WTC11 (cell line): ENCODE measurements around the gene RNF208. TPM values are rescaled to one million over a fixed set of nuclear protein-coding genes. Genes with fewer than 3 reads are reported as not detected.

Experiments used
- ATAC-seq: fragments of 200-7000 bp; cut with Tn5 transposase; 2 replicates; pipeline ENCODE4 v1.10.0; 2021; ENCODE audit warnings: mild to moderate bottlenecking, moderate library complexity
- CTCF ChIA-PET: fragments of 300-600 bp; sonication (Branson Sonifier 250); formaldehyde crosslinking; loops from one replicate; lab custom pipeline; 2021; ENCODE audit warnings: antibody characterized with exemption; lab: Charles Lee
- POLR2A ChIA-PET: fragments of 350-600 bp; sonication (Branson Sonifier 250); formaldehyde crosslinking; loops from one replicate; lab custom pipeline; 2021; ENCODE audit warnings: antibody characterized with exemption; lab: Charles Lee
- DNase-seq: peaks from one replicate; pipeline ENCODE4 v3.0.0; 2021; ENCODE audit warnings: low spot score
- H3K27ac Mint-ChIP-seq: 2 replicates; pipeline ENCODE4 v1.8.0; 2021; ENCODE audit warnings: mixed read lengths
- H3K27me3 Mint-ChIP-seq: 2 replicates; pipeline ENCODE4 v1.8.0; 2021; ENCODE audit warnings: low read depth, mild to moderate bottlenecking, moderate library complexity, mixed read lengths
- H3K36me3 Mint-ChIP-seq: 2 replicates; pipeline ENCODE4 v1.8.0; 2021; ENCODE audit warnings: mixed read lengths
- H3K4me1 Mint-ChIP-seq: 2 replicates; pipeline ENCODE4 v1.8.0; 2022; ENCODE audit warnings: mixed read lengths
- H3K4me3 Mint-ChIP-seq: 2 replicates; pipeline ENCODE4 v1.8.0; 2021; ENCODE audit warnings: mild to moderate bottlenecking, moderate library complexity, mixed read lengths
- H3K9me3 Mint-ChIP-seq: 2 replicates; pipeline ENCODE4 v1.8.0; 2021; ENCODE audit warnings: mixed read lengths
- E2F4 ChIP-seq: sonication (generic); formaldehyde crosslinking; IDR thresholded peaks from 2 replicates; pipeline ENCODE4 v1.8.1; 2022; ENCODE audit warnings: low read depth, mild to moderate bottlenecking, moderate library complexity, missing genetic modification reagents, borderline replicate concordance
- EMX1 ChIP-seq: fragments of 250-450 bp; sonication (Bioruptor Pico); IDR thresholded peaks from 2 replicates; pipeline ENCODE4 v1.8.0; 2021; ENCODE audit warnings: mild to moderate bottlenecking
- ESRRA ChIP-seq: sonication (generic); formaldehyde crosslinking; IDR thresholded peaks from 2 replicates; pipeline ENCODE4 v1.8.1; 2022; ENCODE audit warnings: mild to moderate bottlenecking, missing genetic modification reagents, borderline replicate concordance
- FOXP1 ChIP-seq: sonication (generic); formaldehyde crosslinking; IDR thresholded peaks from 2 replicates; pipeline ENCODE4 v1.8.0; 2022; ENCODE audit warnings: missing genetic modification reagents, mild to moderate bottlenecking, moderate library complexity, borderline replicate concordance
- FOXP4 ChIP-seq: sonication (generic); formaldehyde crosslinking; IDR thresholded peaks from 2 replicates; pipeline ENCODE4 v1.8.0; 2022; ENCODE audit warnings: mild to moderate bottlenecking, missing genetic modification reagents
- GABPB1 ChIP-seq: sonication (generic); formaldehyde crosslinking; IDR thresholded peaks from 2 replicates; pipeline ENCODE4 v1.8.1; 2023; ENCODE audit warnings: mild to moderate bottlenecking, missing genetic modification reagents
- GTF2I ChIP-seq: fragments of 250-450 bp; sonication (Bioruptor Pico); conservative IDR thresholded peaks from 2 replicates; pipeline ENCODE4 v1.4.0; 2021; ENCODE audit warnings: mild to moderate bottlenecking
- MAX ChIP-seq: sonication (generic); formaldehyde crosslinking; IDR thresholded peaks from 2 replicates; pipeline ENCODE4 v1.8.0; 2022; ENCODE audit warnings: mild to moderate bottlenecking, missing genetic modification reagents
- MYBL2 ChIP-seq: sonication (generic); formaldehyde crosslinking; IDR thresholded peaks from 2 replicates; pipeline ENCODE4 v1.8.1; 2023; ENCODE audit warnings: mild to moderate bottlenecking, moderate library complexity, missing genetic modification reagents
- PREB ChIP-seq: sonication (generic); formaldehyde crosslinking; IDR thresholded peaks from 2 replicates; pipeline ENCODE4 v1.8.1; 2022; ENCODE audit warnings: mild to moderate bottlenecking, missing genetic modification reagents, moderate library complexity, borderline replicate concordance
- PRRX2 ChIP-seq: fragments of 250-450 bp; sonication (Bioruptor Pico); IDR thresholded peaks from 2 replicates; pipeline ENCODE4 v1.8.0; 2021; ENCODE audit warnings: mild to moderate bottlenecking
- TEAD4 ChIP-seq: sonication (generic); formaldehyde crosslinking; IDR thresholded peaks from 2 replicates; pipeline ENCODE4 v1.8.0; 2022; ENCODE audit warnings: mild to moderate bottlenecking, missing genetic modification reagents
- ZBTB43 ChIP-seq: sonication (generic); formaldehyde crosslinking; IDR thresholded peaks from 2 replicates; pipeline ENCODE4 v1.8.1; 2023; ENCODE audit warnings: mild to moderate bottlenecking, missing genetic modification reagents
- ZNF138 ChIP-seq: sonication (generic); formaldehyde crosslinking; conservative IDR thresholded peaks from 2 replicates; pipeline ENCODE4 v1.8.1; 2022; ENCODE audit warnings: mild to moderate bottlenecking, moderate library complexity, missing genetic modification reagents
- ZNF263 ChIP-seq: sonication (generic); formaldehyde crosslinking; IDR thresholded peaks from 2 replicates; pipeline ENCODE4 v1.8.1; 2022; ENCODE audit warnings: low read depth, mild to moderate bottlenecking, moderate library complexity, missing genetic modification reagents
- ZNF416 ChIP-seq: fragments of 250-450 bp; sonication (Bioruptor Pico); IDR thresholded peaks from 2 replicates; pipeline ENCODE4 v1.9.0; 2021; ENCODE audit warnings: mild to moderate bottlenecking, inconsistent platforms
- ZNF423 ChIP-seq: fragments of 250-450 bp; sonication (Bioruptor Pico); IDR thresholded peaks from 2 replicates; pipeline ENCODE4 v2.1.2; 2022; ENCODE audit warnings: mild to moderate bottlenecking, moderate library complexity
- total RNA-seq: library from RNA; stranded (reverse); gene quantifications from 3 replicates; pipeline ENCODE4 v1.2.3, GENCODE V29; 2021
- TF ChIP-seq, protein P1 (sequence below): fragments of 250-450 bp; sonication (Bioruptor Pico); conservative IDR thresholded peaks from 2 replicates; pipeline ENCODE4 v1.9.0; 2021; ENCODE audit warnings: mild to moderate bottlenecking

RNF208 gene
- total RNA-seq, 1 experiment from 2014 or later = 14.8 TPM

GRCh38 chr9:137228506-137228967 lies 6.5 kb upstream of the RNF208 start:
- ATAC-seq = no peak
- H3K9me3 Mint-ChIP-seq = no peaks in the 10 kb centered on the region
- 0 out of 2 replicates have a peak, but pooled peaks have one; percentile 20 for TF ChIP-seq E2F4 (CRISPR knock-in tag)
- TF ChIP-seq ZNF423 = no peak
- no peak for TF ChIP-seq ZBTB43 (CRISPR knock-in tag)
- no peak for TF ChIP-seq ZNF263
- 0 out of 2 replicates have a peak, but pooled peaks have one; percentile 19 for TF ChIP-seq FOXP1 (CRISPR knock-in tag)
- TF ChIP-seq, all 79 proteins: peak for 2
- ChIA-PET POLR2A (no interaction called here), CTCF (interaction anchor here (1.5 to 8.9 kb wide), 11 partner anchors 7 to 193 kb away, joined by 5 to 143 read pairs (median 11); partner anchors contain the start of genes ANAPC2, MAN1B1, SAPCD2 and SSNA1)
- H3K27ac Mint-ChIP-seq = no peak overlapping the region
- no peaks in the 10 kb centered on the region for H3K36me3 Mint-ChIP-seq
- H3K4me1 Mint-ChIP-seq = peaks cover 3% of the 10 kb centered on the region
- no peak for DNase-seq
- H3K4me3 Mint-ChIP-seq = no peak overlapping the region
- no peaks in the 10 kb centered on the region for H3K27me3 Mint-ChIP-seq

GRCh38 chr9:137227853-137228505 lies 5.9 kb upstream of the RNF208 start:
- H3K4me3 Mint-ChIP-seq = peak overlapping the region; percentile 53
- H3K9me3 Mint-ChIP-seq = no peaks in the 10 kb centered on the region
- ATAC-seq = no peak

More at GRCh38 chr9:137227853-137228505, 5.9 kb upstream of the RNF208 start:
- peaks cover 3% of the 10 kb centered on the region for H3K4me1 Mint-ChIP-seq
- DNase-seq = no peak
- POLR2A ChIA-PET = interaction anchor here (1.0 kb wide), 2 partner anchors 13 to 27 kb away, joined by 3 to 4 read pairs; partner anchors contain the start of genes TPRN and TUBB4B
- CTCF ChIA-PET = interaction anchor here (0.7 to 8.9 kb wide), 33 partner anchors 8 to 280 kb away, joined by 3 to 143 read pairs (median 6); partner anchors contain the start of genes ANAPC2, EXD3, LRRC26 and MAN1B1
- no peak overlapping the region for H3K27ac Mint-ChIP-seq
- no peaks in the 10 kb centered on the region for H3K36me3 Mint-ChIP-seq
- no peak for TF ChIP-seq MYBL2 (CRISPR knock-in tag)
- no peak for TF ChIP-seq PREB (CRISPR knock-in tag)
- no peak for TF ChIP-seq GTF2I (CRISPR knock-in tag)
- no peak for TF ChIP-seq ESRRA (CRISPR knock-in tag)
- TF ChIP-seq FOXP4 = no peak
- TF ChIP-seq ZNF138 (CRISPR knock-in tag) = no peak
- no peak for TF ChIP-seq TEAD4
- TF ChIP-seq ZNF416 (CRISPR knock-in tag) = no peak
- no peak for TF ChIP-seq MAX (CRISPR knock-in tag)
- TF ChIP-seq, protein P1, sequence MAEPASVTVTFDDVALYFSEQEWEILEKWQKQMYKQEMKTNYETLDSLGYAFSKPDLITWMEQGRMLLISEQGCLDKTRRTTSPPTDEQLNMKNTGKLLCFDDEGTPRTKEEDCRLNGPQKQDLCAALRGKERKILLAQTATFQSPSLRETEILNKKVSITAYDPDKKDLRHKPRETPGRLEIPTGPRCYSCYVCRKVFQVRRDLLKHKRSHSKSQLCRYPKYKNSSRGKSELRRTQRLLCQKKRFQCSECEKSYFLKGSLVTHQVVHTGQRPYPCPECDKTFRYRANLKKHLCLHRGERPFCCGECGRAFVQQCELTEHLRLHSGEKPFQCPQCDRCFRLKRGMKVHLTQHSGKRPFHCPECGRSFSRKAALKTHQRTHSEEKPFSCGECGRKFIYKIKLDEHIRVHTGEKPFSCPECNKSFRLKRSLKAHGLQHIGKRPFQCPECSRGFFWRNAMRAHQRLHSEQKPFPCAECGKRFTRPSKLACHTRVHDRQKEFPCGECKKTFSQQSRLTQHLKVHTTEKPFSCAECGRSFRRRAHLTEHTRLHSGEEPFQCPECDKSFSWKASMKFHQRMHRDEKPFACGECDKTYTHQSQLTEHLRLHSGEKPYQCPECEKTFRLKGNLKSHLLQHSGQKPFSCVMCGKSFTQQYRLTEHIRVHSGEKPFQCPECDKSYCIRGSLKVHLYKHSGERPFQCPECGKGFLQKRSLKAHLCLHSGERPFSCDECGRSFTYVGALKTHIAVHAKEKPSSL (CRISPR knock-in tag) = no peak
- TF ChIP-seq FOXP1 (CRISPR knock-in tag) = no peak
- no peak for TF ChIP-seq EMX1
- TF ChIP-seq PRRX2 (CRISPR knock-in tag) = no peak
- no peak for TF ChIP-seq GABPB1 (CRISPR knock-in tag)
- no peaks in the 10 kb centered on the region for H3K27me3 Mint-ChIP-seq
